Panc1 (cell line): ENCODE data around the gene PFDN4. TPM values are rescaled to one million over a fixed set of nuclear protein-coding genes. Genes with fewer than 3 reads are reported as not detected.

Experiments used
- ATAC-seq: fragments of 200-7000 bp; cut with Tn5 transposase; 2 replicates; pipeline ENCODE4 v1.9.1; 2020; ENCODE audit warnings: mild to moderate bottlenecking, moderate library complexity
- BruUV-seq: library from RNA; stranded (reverse); fragments of 400-500 nt; replicated peaks from 2 replicates; lab custom pipeline; 2021; lab: Mats Ljungman, UMichigan
- CTCF ChIA-PET: fragments of 300-600 bp; sonication (Branson Sonifier 250); formaldehyde crosslinking; loops from one replicate; lab custom pipeline; 2022; ENCODE audit warnings: antibody characterized with exemption; lab: Charles Lee
- POLR2A ChIA-PET: fragments of 300-600 bp; sonication (Branson Sonifier 250); formaldehyde crosslinking; loops from one replicate; lab custom pipeline; 2022; ENCODE audit warnings: antibody characterized with exemption; lab: Charles Lee
- DNase-seq: peaks from one replicate; pipeline ENCODE4 v3.0.0-alpha.2; 2010; ENCODE audit warnings: low read depth, low spot score
- H3K27ac ChIP-seq: 2 replicates; pipeline ENCODE4 v1.5.1; 2011; ENCODE audit warnings: mild to moderate bottlenecking, low read length, inconsistent platforms
- H3K27me3 ChIP-seq: fragments of 200-500 bp; sonication (Bioruptor generic); 2 replicates; pipeline ENCODE4 v1.6.0; 2014; ENCODE audit warnings: low read length, inconsistent platforms; ENCODE audit not compliant: control insufficient read depth, insufficient read depth
- H3K36me3 ChIP-seq: fragments of 200-500 bp; sonication (Bioruptor generic); 2 replicates; pipeline ENCODE4 v1.5.1; 2014; ENCODE audit warnings: inconsistent platforms, mild to moderate bottlenecking, low read length, moderate library complexity; ENCODE audit not compliant: control insufficient read depth, insufficient read depth
- H3K4me1 ChIP-seq: 2 replicates; pipeline ENCODE4 v1.5.1; 2011; ENCODE audit warnings: inconsistent platforms, mild to moderate bottlenecking, low read length, moderate library complexity; ENCODE audit not compliant: control insufficient read depth, insufficient read depth
- H3K4me3 ChIP-seq, 2 experiments: 2 replicates each; pipeline ENCODE4 v1.5.1; 2011 to 2012; ENCODE audit warnings: low read depth in 2 of 2, low read length in 2 of 2, mild to moderate bottlenecking in 2 of 2, inconsistent platforms in 1 of 2, moderate library complexity in 1 of 2
- H3K9me3 ChIP-seq: fragments of 200-500 bp; sonication (Bioruptor generic); 2 replicates; pipeline ENCODE4 v1.5.1; 2014; ENCODE audit warnings: low read depth, mild to moderate bottlenecking, inconsistent platforms, low read length, moderate library complexity; ENCODE audit not compliant: control insufficient read depth, insufficient read depth
- CTCF ChIP-seq: fragments of 450-650 bp; IDR thresholded peaks from 2 replicates; pipeline ENCODE4 v1.5.1; 2017; ENCODE audit warnings: mild to moderate bottlenecking
- POLR2AphosphoS5 ChIP-seq: IDR thresholded peaks from 2 replicates; pipeline ENCODE4 v1.6.1; 2012; ENCODE audit warnings: mild to moderate bottlenecking, low read depth, low read length, moderate library complexity
- REST ChIP-seq, 2 experiments: IDR thresholded peaks; 2 replicates each; pipeline ENCODE4 v1.6.1; 2011 to 2012; ENCODE audit warnings: low read depth in 2 of 2, control low read depth in 1 of 2, low read length in 1 of 2, mild to moderate bottlenecking in 1 of 2, moderate library complexity in 1 of 2; ENCODE audit not compliant: insufficient read depth in 1 of 2
- SIN3A ChIP-seq: IDR thresholded peaks from 2 replicates; pipeline ENCODE4 v1.6.1; 2012; ENCODE audit warnings: low read depth, mild to moderate bottlenecking, low read length, moderate library complexity, borderline replicate concordance; ENCODE audit not compliant: insufficient read depth
- TCF7L2 ChIP-seq: IDR thresholded peaks from 2 replicates; pipeline ENCODE4 v1.6.1; 2011; ENCODE audit warnings: mild to moderate bottlenecking, low read depth, low read length, inconsistent platforms
- in situ Hi-C: cut with HindIII; loops from 2 replicates; pipeline ENCODE4 v1.10.0; 2016; ENCODE audit warnings: low sequenced_read_pairs, low pct_unique_long_range_greater_than_20kb
- intact Hi-C: fragments of 100-400 bp; cut with micrococcal nuclease; formaldehyde crosslinking; loops from one replicate; pipeline ENCODE4 v1.10.0; 2022; ENCODE audit not compliant: unreplicated experiment
- total RNA-seq: library from RNA; stranded (reverse); gene quantifications from one replicate; pipeline ENCODE4 v1.2.1, GENCODE V29; 2021; ENCODE audit not compliant: unreplicated experiment

PFDN4 gene
- total RNA-seq, 1 experiment from 2014 or later: 48.2 TPM

- ChIA-PET POLR2A (no interaction called here), CTCF (no interaction called here)
- H3K27ac ChIP-seq: no peak within 1 kb of the TSS
- TF ChIP-seq CTCF (no peak), SIN3A (no peak)
- H3K36me3 ChIP-seq: no peaks in the 10 kb centered on the region
- H3K4me3 ChIP-seq: peak within 1 kb of the TSS; percentile 40 to 49
- in situ Hi-C loops: no loop called here
- peaks cover 15% of the 10 kb centered on the region for H3K4me1 ChIP-seq
- BruUV-seq: no TSS peak
- H3K9me3 ChIP-seq: no peaks in the 10 kb centered on the region
- DNase-seq (no peak), ATAC-seq (peak; percentile 71)
- peaks cover 18% of the 10 kb centered on the region for H3K27me3 ChIP-seq
- intact Hi-C loops: no loop called here
Measured at GRCh38 chr20:54173653-54174456, 34.0 kb upstream of the PFDN4 start, which contains the start of gene CYP24A1. TSS of gene CYP24A1 (minus strand) at chr20:54173986. CDS start at chr20:54173579, 407 bp downstream.

- ChIA-PET CTCF (no interaction called here), POLR2A (no interaction called here)
- Histone ChIP-seq H3K4me3 (peak overlapping the region; percentile 40 to 49), H3K36me3 (no peaks in the 10 kb centered on the region), H3K27ac (no peak overlapping the region), H3K9me3 (no peaks in the 10 kb centered on the region), H3K4me1 (peaks cover 10% of the 10 kb centered on the region), H3K27me3 (peaks cover 17% of the 10 kb centered on the region)
- ATAC-seq (no peak), DNase-seq (no peak)
- intact Hi-C loops: no loop called here
- no TSS peak for BruUV-seq
- in situ Hi-C loops: no loop called here
- TF ChIP-seq POLR2AphosphoS5 (no peak), SIN3A (no peak), REST (IDR thresholded peaks at IDR 0.05; ENCODE audit: insufficient read depth in 1 of 2, low read depth in 2 of 2, low read length in 1 of 2) (no peak), TCF7L2 (no peak), CTCF (no peak)
Measured at GRCh38 chr20:54174457-54175175, 33.3 kb upstream of the PFDN4 start.
